T-helper 1 cell treated with Interleukin-12 subunit alpha and Interleukin-12 subunit beta and Interleukin-4 antibody, amounts not matched to agents 30 ng/mL and 1 ng/mL, for 36 hours (primary cell): ENCODE results near the gene CTSH. TPM values are rescaled to one million over a fixed set of nuclear protein-coding genes. Genes with fewer than 3 reads are reported as not detected.

Experiments
- total RNA-seq: library from RNA; stranded (reverse); gene quantifications from 2 replicates; pipeline ENCODE4 v1.2.3, GENCODE V29; 2022

Gene CTSH
- total RNA-seq, 1 donor from 2014 or later = 85.0 TPM

Other genes starting within 250 kb of the CTSH start
- gene ADAMTS7, start 133.6 kb downstream of the CTSH start, total RNA-seq = 0.15 and 0.32 TPM in 2 replicates
- gene MORF4L1, start 72.2 kb downstream of the CTSH start, total RNA-seq = 240 and 262 TPM in 2 replicates
- gene RASGRF1, start 145.7 kb upstream of the CTSH start, total RNA-seq = 0.07 and 0.12 TPM in 2 replicates